GM12878 (cell line): Measurements from ENCODE around the gene FGD6.
"Not testable (repeated sequence)": the region's sequence is repeated elsewhere in the genome, so short reads cannot be mapped to it uniquely, and the experiment has no call there.

Source experiments
- CBX3 ChIP-seq: fragments of 200-600 bp; sonication (generic); IDR thresholded peaks from 2 replicates; pipeline ENCODE4 v1.6.1; 2016; ENCODE audit warnings: low read depth, borderline replicate concordance
- CBX5 ChIP-seq: sonication (generic); IDR thresholded peaks from 2 replicates; pipeline ENCODE4 v1.6.1; 2016; ENCODE audit warnings: low read depth, moderate library complexity, mild to moderate bottlenecking, inconsistent platforms
- CEBPB ChIP-seq, 2 experiments: fragments of 150-350 bp in 1 of 2; IDR thresholded peaks; 2 replicates each; pipeline ENCODE4 v1.6.1; 2012 to 2014; ENCODE audit warnings: low read depth in 2 of 2, low read length in 2 of 2, borderline replicate concordance in 1 of 2, inconsistent platforms in 1 of 2
- CHD4 ChIP-seq: fragments of 200-600 bp; sonication (generic); IDR thresholded peaks from 2 replicates; pipeline ENCODE4 v1.6.1; 2016; ENCODE audit warnings: mild to moderate bottlenecking
- MEF2B ChIP-seq: fragments of 450-650 bp; IDR thresholded peaks from 2 replicates; pipeline ENCODE4 v1.6.1; 2018; ENCODE audit warnings: mild to moderate bottlenecking, moderate library complexity; ENCODE audit not compliant: partially characterized antibody, poor library complexity, severe bottlenecking
- POLR2A ChIP-seq: IDR thresholded peaks from 2 replicates; pipeline ENCODE4 v1.6.1; 2011; ENCODE audit warnings: low read depth, mild to moderate bottlenecking, low read length
- RAD21 ChIP-seq: IDR thresholded peaks from 2 replicates; pipeline ENCODE4 v1.6.1; 2011; ENCODE audit warnings: mild to moderate bottlenecking, low read depth, low read length, moderate library complexity; ENCODE audit not compliant: insufficient read depth
- YY1 ChIP-seq: IDR thresholded peaks from 2 replicates; pipeline ENCODE4 v1.6.1; 2011; ENCODE audit warnings: low read depth, mild to moderate bottlenecking, low read length
- ZNF274 ChIP-seq: IDR thresholded peaks from one replicate; pipeline ENCODE4 v1.8.0; 2011; ENCODE audit not compliant: insufficient read length, insufficient read depth
- ZSCAN29 ChIP-seq: fragments of 450-650 bp; IDR thresholded peaks from 2 replicates; pipeline ENCODE4 v1.6.1; 2017; ENCODE audit warnings: mild to moderate bottlenecking, moderate library complexity
- TF ChIP-seq, protein P1 (sequence below), 3 experiments: IDR thresholded peaks in 2 of 3; conservative IDR thresholded peaks in 1 of 3; 2 replicates each; pipeline ENCODE4 v1.5.1; 2011; ENCODE audit warnings: low read depth in 3 of 3, low read length in 3 of 3, mild to moderate bottlenecking in 3 of 3, control low read depth in 2 of 3, moderate library complexity in 2 of 3, inconsistent platforms in 1 of 3, mixed read lengths in 1 of 3; ENCODE audit not compliant: control insufficient read depth in 2 of 3, insufficient read depth in 1 of 3; ENCODE audit errors: extremely low read depth in 1 of 3
- TF ChIP-seq, protein P2 (sequence below): fragments of 450-650 bp; IDR thresholded peaks from 2 replicates; pipeline ENCODE4 v1.6.1; 2017; ENCODE audit warnings: mild to moderate bottlenecking, moderate library complexity
- TF ChIP-seq, protein P3 (sequence below): IDR thresholded peaks from 2 replicates; pipeline ENCODE4 v1.6.1; 2012; ENCODE audit warnings: low read depth, low read length, improper control_type of control experiment

DNA sequence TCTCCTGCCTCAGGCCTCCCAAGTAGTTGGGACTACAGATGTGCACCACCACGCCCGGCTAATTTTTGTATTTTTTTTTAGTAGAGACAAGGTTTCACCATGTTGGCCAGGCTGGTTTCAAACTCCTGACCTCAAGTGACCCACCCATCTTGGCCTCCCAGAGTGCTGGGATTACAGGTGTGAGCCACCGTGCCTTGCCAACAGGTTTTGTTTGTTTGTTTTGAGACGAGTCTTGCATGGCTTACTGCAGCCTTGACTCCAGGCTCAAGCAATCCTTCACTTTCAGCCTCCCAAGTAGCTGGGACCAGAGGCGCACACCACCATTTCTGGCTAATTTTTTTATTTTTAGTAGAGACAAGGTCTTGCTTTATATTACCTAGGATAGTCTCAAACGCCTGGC, 23.9 kb upstream of the FGD6 start:
- TF ChIP-seq, protein P1, sequence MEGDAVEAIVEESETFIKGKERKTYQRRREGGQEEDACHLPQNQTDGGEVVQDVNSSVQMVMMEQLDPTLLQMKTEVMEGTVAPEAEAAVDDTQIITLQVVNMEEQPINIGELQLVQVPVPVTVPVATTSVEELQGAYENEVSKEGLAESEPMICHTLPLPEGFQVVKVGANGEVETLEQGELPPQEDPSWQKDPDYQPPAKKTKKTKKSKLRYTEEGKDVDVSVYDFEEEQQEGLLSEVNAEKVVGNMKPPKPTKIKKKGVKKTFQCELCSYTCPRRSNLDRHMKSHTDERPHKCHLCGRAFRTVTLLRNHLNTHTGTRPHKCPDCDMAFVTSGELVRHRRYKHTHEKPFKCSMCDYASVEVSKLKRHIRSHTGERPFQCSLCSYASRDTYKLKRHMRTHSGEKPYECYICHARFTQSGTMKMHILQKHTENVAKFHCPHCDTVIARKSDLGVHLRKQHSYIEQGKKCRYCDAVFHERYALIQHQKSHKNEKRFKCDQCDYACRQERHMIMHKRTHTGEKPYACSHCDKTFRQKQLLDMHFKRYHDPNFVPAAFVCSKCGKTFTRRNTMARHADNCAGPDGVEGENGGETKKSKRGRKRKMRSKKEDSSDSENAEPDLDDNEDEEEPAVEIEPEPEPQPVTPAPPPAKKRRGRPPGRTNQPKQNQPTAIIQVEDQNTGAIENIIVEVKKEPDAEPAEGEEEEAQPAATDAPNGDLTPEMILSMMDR (IDR thresholded peaks at IDR 0.05 in 2 of 3, conservative IDR thresholded peaks at IDR 0.05 in 1 of 3; ENCODE audit: control insufficient read depth in 2 of 3, extremely low read depth in 1 of 3, insufficient read depth in 1 of 3, low read depth in 3 of 3, low read length in 3 of 3) = not testable (repeated sequence)
- TF ChIP-seq ZNF274; CBX3; CBX5; YY1; RAD21; MEF2B; CEBPB (IDR thresholded peaks at IDR 0.05; ENCODE audit: borderline replicate concordance in 1 of 2, low read depth in 2 of 2, low read length in 2 of 2); POLR2A; CHD4; ZSCAN29: not testable (repeated sequence)
- TF ChIP-seq, protein P2, sequence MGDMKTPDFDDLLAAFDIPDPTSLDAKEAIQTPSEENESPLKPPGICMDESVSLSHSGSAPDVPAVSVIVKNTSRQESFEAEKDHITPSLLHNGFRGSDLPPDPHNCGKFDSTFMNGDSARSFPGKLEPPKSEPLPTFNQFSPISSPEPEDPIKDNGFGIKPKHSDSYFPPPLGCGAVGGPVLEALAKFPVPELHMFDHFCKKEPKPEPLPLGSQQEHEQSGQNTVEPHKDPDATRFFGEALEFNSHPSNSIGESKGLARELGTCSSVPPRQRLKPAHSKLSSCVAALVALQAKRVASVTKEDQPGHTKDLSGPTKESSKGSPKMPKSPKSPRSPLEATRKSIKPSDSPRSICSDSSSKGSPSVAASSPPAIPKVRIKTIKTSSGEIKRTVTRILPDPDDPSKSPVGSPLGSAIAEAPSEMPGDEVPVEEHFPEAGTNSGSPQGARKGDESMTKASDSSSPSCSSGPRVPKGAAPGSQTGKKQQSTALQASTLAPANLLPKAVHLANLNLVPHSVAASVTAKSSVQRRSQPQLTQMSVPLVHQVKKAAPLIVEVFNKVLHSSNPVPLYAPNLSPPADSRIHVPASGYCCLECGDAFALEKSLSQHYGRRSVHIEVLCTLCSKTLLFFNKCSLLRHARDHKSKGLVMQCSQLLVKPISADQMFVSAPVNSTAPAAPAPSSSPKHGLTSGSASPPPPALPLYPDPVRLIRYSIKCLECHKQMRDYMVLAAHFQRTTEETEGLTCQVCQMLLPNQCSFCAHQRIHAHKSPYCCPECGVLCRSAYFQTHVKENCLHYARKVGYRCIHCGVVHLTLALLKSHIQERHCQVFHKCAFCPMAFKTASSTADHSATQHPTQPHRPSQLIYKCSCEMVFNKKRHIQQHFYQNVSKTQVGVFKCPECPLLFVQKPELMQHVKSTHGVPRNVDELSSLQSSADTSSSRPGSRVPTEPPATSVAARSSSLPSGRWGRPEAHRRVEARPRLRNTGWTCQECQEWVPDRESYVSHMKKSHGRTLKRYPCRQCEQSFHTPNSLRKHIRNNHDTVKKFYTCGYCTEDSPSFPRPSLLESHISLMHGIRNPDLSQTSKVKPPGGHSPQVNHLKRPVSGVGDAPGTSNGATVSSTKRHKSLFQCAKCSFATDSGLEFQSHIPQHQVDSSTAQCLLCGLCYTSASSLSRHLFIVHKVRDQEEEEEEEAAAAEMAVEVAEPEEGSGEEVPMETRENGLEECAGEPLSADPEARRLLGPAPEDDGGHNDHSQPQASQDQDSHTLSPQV = not testable (repeated sequence)
- TF ChIP-seq, protein P3, sequence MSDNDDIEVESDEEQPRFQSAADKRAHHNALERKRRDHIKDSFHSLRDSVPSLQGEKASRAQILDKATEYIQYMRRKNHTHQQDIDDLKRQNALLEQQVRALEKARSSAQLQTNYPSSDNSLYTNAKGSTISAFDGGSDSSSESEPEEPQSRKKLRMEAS = not testable (repeated sequence)
